Activated naive CD8-positive, alpha-beta T cell (primary cell): ENCODE data around the gene VPS8.

Experiments used
- H3K27ac Mint-ChIP-seq: one replicate; pipeline ENCODE4 v1.8.0; 2021; ENCODE audit warnings: mixed read lengths
- H3K27me3 Mint-ChIP-seq: one replicate; pipeline ENCODE4 v1.8.0; 2021; ENCODE audit warnings: mixed read lengths
- H3K36me3 Mint-ChIP-seq: one replicate; pipeline ENCODE4 v1.8.0; 2021; ENCODE audit warnings: mixed read lengths
- H3K4me1 Mint-ChIP-seq: one replicate; pipeline ENCODE4 v1.8.0; 2021; ENCODE audit warnings: low read depth, mixed read lengths
- H3K4me3 Mint-ChIP-seq: one replicate; pipeline ENCODE4 v1.8.0; 2021; ENCODE audit warnings: mild to moderate bottlenecking, mixed read lengths
- H3K9me3 Mint-ChIP-seq: one replicate; pipeline ENCODE4 v1.8.0; 2021; ENCODE audit warnings: low read depth, mixed read lengths

Gene VPS8

DNA sequence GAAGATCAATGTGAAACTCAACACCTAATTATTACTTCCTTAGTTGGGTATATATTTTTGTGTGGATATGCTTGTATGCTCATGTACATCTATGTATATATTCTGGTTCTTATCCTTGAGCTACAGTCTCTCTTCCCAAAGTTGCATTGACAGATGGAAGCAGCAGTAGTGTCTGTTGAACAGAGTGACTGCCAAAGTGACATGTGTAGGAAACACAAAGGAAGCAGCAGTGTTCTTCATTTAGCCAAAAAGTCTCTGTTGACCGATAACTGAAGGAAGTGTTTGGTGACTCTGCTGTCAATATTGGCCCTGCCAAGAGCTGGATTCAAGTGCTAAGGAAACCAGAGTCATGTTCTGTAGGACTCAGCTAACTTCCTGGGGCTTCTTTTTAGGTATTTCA, 217.1 kb downstream of the VPS8 start:
- no peaks in the 10 kb centered on the region for H3K4me1 Mint-ChIP-seq
- no peak overlapping the region for H3K4me3 Mint-ChIP-seq
- H3K27me3 Mint-ChIP-seq = no peaks in the 10 kb centered on the region
- peaks cover 4% of the 10 kb centered on the region for H3K9me3 Mint-ChIP-seq
- H3K36me3 Mint-ChIP-seq = peaks cover 42% of the 10 kb centered on the region
- H3K27ac Mint-ChIP-seq = no peak overlapping the region

DNA sequence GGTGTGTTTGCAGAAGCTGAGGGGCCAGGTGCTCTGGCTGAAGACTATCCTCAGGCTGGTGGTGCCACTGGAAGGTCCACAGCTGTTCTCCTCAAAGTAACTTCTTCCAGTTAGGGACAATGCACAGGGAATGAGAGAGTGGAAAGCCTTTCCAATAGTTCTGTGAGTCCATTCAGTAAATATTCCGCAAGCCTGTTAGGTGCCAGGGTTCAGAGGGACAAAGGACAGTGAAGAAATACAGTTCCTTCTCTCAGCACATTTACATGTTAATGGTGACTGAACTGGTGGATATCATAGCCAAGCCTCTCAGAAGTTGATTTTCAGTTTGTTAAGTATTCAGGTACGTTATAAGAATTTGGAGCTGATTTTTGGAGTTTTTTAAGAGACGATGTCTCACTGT, 218.4 kb downstream of the VPS8 start:
- Mint-ChIP-seq H3K9me3 (peaks cover 9% of the 10 kb centered on the region), H3K27ac (no peak overlapping the region), H3K4me3 (no peak overlapping the region), H3K4me1 (no peaks in the 10 kb centered on the region), H3K36me3 (peaks cover 49% of the 10 kb centered on the region), H3K27me3 (no peaks in the 10 kb centered on the region)

DNA sequence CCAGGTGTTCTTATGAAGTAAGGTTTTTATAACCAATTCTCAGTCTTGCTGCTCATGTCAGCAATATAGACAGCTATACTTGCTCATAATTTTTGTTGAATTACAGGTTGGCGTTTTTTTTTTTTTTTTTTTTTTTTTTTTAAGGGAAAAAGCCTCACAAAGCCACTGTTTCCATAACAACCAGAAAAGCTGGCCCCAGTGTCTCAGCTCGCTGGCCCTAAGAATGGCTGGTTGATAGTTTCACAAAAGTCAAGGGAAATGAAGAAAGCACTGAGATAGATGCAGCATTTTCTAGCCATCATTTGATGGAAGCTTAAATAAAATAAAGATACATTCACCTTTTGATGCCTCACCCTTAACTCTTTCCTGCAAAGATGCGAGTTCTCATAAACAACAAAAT, 219.0 kb downstream of the VPS8 start:
- no peaks in the 10 kb centered on the region for H3K27me3 Mint-ChIP-seq
- H3K4me1 Mint-ChIP-seq = no peaks in the 10 kb centered on the region
- H3K9me3 Mint-ChIP-seq = peaks cover 13% of the 10 kb centered on the region
- H3K27ac Mint-ChIP-seq = no peak overlapping the region
- H3K36me3 Mint-ChIP-seq = peaks cover 52% of the 10 kb centered on the region
- H3K4me3 Mint-ChIP-seq = no peak overlapping the region

DNA sequence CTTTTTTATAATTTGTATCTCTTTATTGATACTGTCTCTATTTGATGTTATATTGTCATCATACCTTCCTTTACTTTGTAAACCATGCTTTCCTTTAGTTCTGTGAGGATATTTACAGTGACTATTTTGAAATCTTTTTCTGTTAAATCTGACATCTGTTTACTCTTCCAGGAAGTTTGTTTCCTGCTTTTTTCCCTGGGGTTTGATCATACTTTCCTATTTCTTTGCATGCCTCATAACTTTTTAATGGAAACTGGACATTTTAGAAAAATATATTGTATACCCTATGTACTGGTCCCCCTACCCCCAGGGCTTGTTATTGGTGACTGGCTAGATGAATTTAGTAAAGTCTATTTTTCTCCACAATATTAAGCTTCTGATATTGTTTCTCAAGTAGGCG, 225.8 kb downstream of the VPS8 start:
- H3K36me3 Mint-ChIP-seq = peaks cover 54% of the 10 kb centered on the region
- no peaks in the 10 kb centered on the region for H3K27me3 Mint-ChIP-seq
- H3K4me1 Mint-ChIP-seq = no peaks in the 10 kb centered on the region
- H3K9me3 Mint-ChIP-seq = peaks cover 23% of the 10 kb centered on the region
- no peak overlapping the region for H3K4me3 Mint-ChIP-seq
- H3K27ac Mint-ChIP-seq = no peak overlapping the region

DNA sequence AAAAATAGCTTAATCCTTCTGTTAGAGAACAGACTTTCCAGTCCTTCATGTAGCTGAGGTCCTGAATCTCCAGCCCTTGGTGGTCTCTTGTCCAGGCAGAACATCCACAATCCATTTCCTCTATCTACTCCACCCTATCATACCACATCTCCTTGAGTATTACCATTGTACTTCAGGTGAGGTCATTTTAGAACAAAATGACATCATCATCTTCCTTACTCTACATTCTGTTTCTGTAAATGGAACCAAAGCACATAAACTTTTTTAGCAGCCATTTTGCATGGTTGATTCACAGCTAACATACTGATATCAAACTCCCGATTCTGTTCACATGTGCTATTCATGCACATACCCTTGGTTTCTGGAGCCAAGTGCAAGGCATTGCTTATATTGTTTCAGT, 228.5 kb downstream of the VPS8 start:
- Mint-ChIP-seq H3K27ac (no peak overlapping the region), H3K36me3 (peaks cover 47% of the 10 kb centered on the region)

DNA sequence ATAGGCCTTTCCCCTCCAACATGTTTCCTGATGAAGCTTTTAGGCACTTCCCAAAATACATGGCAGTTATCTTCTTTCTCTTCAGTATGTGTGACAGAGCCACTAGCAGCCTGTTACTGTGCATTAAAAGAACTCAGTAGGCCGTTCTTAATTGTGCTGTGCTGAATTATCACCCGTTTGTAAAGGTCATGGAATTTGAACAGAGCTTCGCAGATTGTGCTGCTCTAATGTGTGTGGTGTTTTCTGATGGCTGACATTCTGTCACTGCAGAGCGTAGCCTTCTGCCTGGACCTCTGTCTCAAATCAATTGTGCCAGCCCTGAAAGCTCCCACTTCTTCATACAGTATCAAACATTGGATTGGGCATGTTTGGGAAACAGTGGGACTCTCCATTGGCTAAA, 229.6 kb downstream of the VPS8 start:
- H3K27ac Mint-ChIP-seq = no peak overlapping the region
- H3K9me3 Mint-ChIP-seq = peaks cover 16% of the 10 kb centered on the region
- H3K27me3 Mint-ChIP-seq = no peaks in the 10 kb centered on the region
- H3K4me3 Mint-ChIP-seq = no peak overlapping the region
- no peaks in the 10 kb centered on the region for H3K4me1 Mint-ChIP-seq
- H3K36me3 Mint-ChIP-seq = peaks cover 51% of the 10 kb centered on the region

More for the DNA sequence above, 228.5 kb downstream of the VPS8 start:
- Mint-ChIP-seq H3K9me3 (peaks cover 20% of the 10 kb centered on the region), H3K27me3 (no peaks in the 10 kb centered on the region), H3K4me3 (no peak overlapping the region), H3K4me1 (no peaks in the 10 kb centered on the region)

DNA sequence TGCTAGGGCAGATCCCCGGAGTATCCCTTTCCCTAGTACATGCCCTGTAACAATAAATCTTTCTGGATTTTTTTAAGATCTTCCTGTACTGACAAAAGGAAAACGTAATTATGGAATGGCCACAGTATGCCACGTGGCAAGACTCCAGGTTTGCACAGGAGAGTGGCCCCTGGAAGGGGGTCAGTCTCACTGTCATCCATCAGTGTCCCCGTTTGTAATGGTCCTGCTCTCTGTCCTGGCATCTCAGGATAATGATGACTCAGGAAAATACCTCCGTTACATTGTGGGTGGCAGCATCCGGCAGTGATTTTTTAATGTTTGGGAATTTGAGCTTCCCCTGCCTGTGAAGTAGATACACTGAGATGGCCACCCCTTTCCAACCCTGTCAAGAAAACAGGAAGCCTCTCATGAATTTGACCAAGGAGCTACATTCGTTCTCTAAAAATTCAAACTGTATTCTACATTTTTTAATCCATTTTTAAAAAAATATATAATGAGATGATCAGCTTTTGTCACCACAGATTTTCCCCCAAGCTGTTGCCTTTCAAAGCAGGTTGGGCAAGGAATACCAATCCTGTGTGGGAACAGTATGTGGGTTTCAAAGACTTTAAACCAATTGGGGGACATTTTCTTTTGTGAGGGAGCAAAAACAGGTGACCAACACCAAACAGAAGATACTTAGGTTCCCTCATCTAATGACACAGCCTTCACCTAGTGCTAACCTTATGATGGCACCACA, 230.5 kb downstream of the VPS8 start:
- H3K9me3 Mint-ChIP-seq = peaks cover 9% of the 10 kb centered on the region
- H3K4me1 Mint-ChIP-seq = no peaks in the 10 kb centered on the region
- no peak overlapping the region for H3K27ac Mint-ChIP-seq
- no peak overlapping the region for H3K4me3 Mint-ChIP-seq
- peaks cover 52% of the 10 kb centered on the region for H3K36me3 Mint-ChIP-seq
- no peaks in the 10 kb centered on the region for H3K27me3 Mint-ChIP-seq

DNA sequence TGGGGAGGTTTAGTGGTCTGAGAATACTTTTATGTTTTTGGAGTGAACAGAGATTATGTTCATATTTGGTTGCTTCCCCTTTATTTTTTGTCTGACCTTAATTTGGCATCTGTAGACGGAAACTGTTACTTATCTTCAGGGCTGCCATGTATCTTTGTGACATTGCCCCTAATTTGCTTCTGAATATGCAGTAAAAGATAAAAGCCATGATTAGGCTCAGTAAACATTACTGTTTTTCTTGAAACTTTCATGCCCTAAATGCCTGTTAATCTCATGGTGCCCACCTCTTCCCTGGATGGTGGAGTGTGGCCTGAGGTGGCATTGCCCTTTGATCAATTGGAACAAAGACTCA, 234.2 kb downstream of the VPS8 start:
- Mint-ChIP-seq H3K4me3 (no peak overlapping the region), H3K27me3 (no peaks in the 10 kb centered on the region), H3K36me3 (peaks cover 70% of the 10 kb centered on the region), H3K27ac (no peak overlapping the region), H3K4me1 (no peaks in the 10 kb centered on the region), H3K9me3 (peaks cover 6% of the 10 kb centered on the region)

DNA sequence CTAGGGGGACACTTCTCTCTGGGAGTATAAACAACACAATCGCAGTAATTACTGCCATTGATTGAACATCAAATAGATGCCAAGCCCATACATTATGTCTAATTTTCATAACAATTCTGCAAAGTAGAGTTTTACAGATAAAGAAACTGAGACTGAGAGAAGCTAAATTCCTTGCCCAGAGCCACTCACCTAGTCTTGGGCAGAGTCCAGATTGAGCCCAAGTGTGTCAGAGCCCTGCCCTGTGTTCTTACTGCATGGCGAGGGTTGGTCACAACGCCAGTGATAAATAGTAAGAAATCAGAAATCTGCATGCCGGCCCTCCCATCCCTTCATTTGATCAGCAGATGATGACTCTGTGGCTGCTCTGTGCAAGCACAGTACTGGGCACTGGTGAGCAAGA, 234.6 kb downstream of the VPS8 start:
- no peak overlapping the region for H3K4me3 Mint-ChIP-seq
- H3K36me3 Mint-ChIP-seq = peaks cover 71% of the 10 kb centered on the region
- peaks cover 6% of the 10 kb centered on the region for H3K9me3 Mint-ChIP-seq
- no peak overlapping the region for H3K27ac Mint-ChIP-seq
- no peaks in the 10 kb centered on the region for H3K27me3 Mint-ChIP-seq
- H3K4me1 Mint-ChIP-seq = no peaks in the 10 kb centered on the region

DNA sequence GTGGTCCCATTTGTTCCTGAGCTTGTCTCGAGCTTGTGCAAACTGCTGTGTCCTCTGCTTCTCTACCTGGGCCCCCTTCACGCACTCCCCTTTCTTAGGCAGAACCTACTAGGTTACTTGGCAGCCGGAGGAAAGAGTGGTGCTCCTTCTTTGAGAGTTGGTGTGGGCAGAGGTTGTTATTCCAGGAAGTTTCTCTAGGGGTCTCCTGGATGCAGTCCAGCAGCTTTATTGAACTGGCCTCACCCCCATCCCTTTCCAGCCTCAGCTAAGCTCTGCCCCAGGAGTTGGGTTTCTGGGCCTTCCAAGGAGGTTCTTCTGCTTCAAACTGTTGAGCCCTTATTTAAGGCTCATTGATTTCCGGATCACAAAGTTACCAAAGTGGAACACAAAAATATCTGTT, 237.7 kb downstream of the VPS8 start:
- H3K9me3 Mint-ChIP-seq = peaks cover 13% of the 10 kb centered on the region
- no peak overlapping the region for H3K27ac Mint-ChIP-seq
- H3K27me3 Mint-ChIP-seq = no peaks in the 10 kb centered on the region
- no peaks in the 10 kb centered on the region for H3K4me1 Mint-ChIP-seq
- peaks cover 82% of the 10 kb centered on the region for H3K36me3 Mint-ChIP-seq
- H3K4me3 Mint-ChIP-seq = no peak overlapping the region

DNA sequence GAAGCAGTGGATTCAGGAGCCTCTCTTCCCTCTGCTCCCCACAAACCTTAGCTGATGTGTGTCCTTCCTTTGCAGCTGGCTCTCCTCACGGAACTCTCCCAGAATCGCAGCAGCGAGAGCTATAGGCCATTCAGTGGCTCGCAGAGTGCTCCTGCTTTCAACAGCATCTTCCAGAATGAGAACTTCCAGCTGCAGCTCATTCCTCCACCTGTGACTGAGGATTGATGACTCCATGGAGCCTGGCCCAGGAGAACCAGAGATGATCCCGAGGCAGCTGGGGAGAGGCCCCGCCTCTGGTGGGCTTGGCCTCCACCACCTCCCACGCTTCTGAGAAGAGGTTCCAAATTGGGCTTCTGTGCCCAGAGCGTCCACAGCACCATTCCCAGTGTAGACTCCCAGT, 239.8 kb downstream of the VPS8 start:
- no peaks in the 10 kb centered on the region for H3K4me1 Mint-ChIP-seq
- no peaks in the 10 kb centered on the region for H3K27me3 Mint-ChIP-seq

DNA sequence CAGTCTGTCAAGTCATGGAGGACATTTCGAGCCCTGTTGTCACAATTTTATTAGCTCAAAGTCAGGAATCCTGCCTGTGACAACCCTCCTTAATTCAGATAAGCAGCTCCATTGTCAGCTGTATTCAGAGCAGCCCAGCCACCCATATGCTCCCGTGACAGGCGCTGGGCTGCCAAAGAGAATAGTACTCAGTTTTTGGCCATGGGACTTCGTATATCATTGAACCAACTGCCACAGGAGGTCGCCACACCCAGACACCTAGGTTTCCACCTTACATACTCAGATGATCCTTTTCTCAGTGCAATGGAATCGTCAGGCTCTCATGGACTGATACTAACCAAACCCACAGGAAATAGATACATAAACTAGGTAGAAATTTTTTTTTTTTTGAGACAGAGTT, 240.7 kb downstream of the VPS8 start:
- Mint-ChIP-seq H3K4me1 (no peaks in the 10 kb centered on the region), H3K27me3 (no peaks in the 10 kb centered on the region), H3K36me3 (peaks cover 74% of the 10 kb centered on the region), H3K9me3 (peaks cover 28% of the 10 kb centered on the region), H3K4me3 (no peak overlapping the region), H3K27ac (no peak overlapping the region)

More for the DNA sequence above, 239.8 kb downstream of the VPS8 start:
- no peak overlapping the region for H3K27ac Mint-ChIP-seq
- peaks cover 79% of the 10 kb centered on the region for H3K36me3 Mint-ChIP-seq
- peaks cover 21% of the 10 kb centered on the region for H3K9me3 Mint-ChIP-seq
- H3K4me3 Mint-ChIP-seq = no peak overlapping the region

DNA sequence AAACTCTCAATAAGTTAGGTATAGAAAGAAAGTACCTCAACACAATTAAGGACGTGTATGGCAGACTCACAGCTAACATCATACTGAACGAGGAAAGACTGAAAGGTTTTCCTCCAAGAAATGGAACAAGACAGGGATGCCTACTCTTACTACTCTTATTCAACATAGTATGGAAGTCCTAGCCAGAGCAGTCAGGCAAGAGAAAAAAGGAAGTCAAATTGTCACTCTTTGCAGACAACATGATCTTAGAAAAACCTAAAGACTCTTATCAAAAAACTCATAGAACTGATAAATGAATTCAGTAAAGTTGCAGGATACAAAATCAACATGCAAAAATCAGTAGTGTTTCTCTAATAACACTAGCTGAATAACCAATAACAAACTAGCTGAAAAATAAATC, 244.9 kb downstream of the VPS8 start:
- peaks cover 50% of the 10 kb centered on the region for H3K9me3 Mint-ChIP-seq
- no peaks in the 10 kb centered on the region for H3K27me3 Mint-ChIP-seq
- H3K27ac Mint-ChIP-seq = no peak overlapping the region
- H3K4me3 Mint-ChIP-seq = no peak overlapping the region
- H3K36me3 Mint-ChIP-seq = peaks cover 42% of the 10 kb centered on the region
- H3K4me1 Mint-ChIP-seq = no peaks in the 10 kb centered on the region

DNA sequence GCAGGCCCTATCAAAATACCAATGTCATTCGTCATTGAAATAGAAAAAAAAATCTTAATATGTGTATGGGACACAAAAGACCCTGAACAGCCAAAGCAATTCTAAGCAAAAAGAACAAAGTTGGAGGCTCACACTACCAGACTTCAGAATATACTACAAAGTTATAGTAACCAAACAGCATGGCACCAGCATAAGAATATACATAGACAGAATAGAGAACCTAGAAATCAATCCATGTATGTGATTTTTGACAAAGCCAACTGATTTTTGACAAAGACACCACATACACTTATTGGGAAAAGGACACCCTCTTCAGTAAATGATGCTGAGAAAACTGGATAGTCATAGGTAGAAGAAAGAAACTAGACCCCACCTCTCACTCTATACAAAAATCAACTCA, 245.9 kb downstream of the VPS8 start:
- Mint-ChIP-seq H3K4me3 (no peak overlapping the region), H3K4me1 (no peaks in the 10 kb centered on the region), H3K27me3 (no peaks in the 10 kb centered on the region), H3K9me3 (peaks cover 50% of the 10 kb centered on the region), H3K36me3 (peaks cover 33% of the 10 kb centered on the region), H3K27ac (no peak overlapping the region)

DNA sequence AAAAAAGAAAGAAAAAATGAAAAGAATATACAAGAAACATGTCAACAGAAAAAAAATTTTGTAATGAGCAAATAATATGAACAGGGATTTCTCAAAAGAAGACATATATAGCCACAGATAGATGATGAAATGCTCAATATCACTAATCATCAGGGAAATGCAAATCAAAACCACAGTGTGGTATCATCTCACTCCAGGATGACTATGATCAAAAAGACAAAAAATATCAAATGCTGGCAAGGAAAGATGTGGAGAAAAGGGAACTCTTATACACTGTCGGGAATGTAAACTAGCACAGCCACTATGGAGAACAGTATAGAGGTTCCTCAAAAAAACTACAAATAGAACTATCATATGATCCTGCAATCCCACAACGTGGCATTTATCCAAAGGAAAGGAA, 246.8 kb downstream of the VPS8 start:
- Mint-ChIP-seq H3K36me3 (peaks cover 26% of the 10 kb centered on the region), H3K9me3 (peaks cover 50% of the 10 kb centered on the region), H3K27me3 (no peaks in the 10 kb centered on the region), H3K27ac (no peak overlapping the region), H3K4me3 (no peak overlapping the region), H3K4me1 (no peaks in the 10 kb centered on the region)

DNA sequence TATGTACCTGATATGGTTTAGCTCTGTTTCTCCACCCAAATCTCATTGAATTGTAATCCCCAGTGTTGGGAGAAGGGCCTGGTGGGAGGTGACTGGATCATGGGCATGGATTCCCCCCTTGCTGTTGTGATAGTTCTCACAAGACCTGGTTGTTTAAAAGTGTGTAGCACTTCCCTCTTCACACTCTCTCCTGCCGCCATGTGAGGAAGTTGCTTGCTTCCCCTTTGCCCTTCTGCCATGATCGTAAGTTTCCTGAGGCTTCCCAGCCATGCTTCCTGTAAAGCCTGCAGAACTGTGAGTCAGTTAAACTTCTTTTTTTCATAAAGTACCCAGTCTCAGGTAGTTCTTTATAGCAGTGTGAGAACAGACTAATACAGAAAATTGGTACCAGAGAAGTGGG, 247.8 kb downstream of the VPS8 start:
- Mint-ChIP-seq H3K27ac (no peak overlapping the region), H3K9me3 (peaks cover 42% of the 10 kb centered on the region), H3K36me3 (peaks cover 18% of the 10 kb centered on the region), H3K4me3 (no peak overlapping the region), H3K4me1 (no peaks in the 10 kb centered on the region), H3K27me3 (peaks cover 2% of the 10 kb centered on the region)
